GM23338 (cell line): Measurements from ENCODE around the gene SORL1. TPM values are rescaled to one million over a fixed set of nuclear protein-coding genes. Genes with fewer than 3 reads are reported as not detected.

Source experiments
- ATAC-seq: fragments of 200-7000 bp; cut with Tn5 transposase; 3 replicates; pipeline ENCODE4 v1.9.1; 2020
- DNase-seq: peaks from one replicate; pipeline ENCODE4 v3.0.0-alpha.2; 2015; ENCODE audit warnings: low spot score
- H2AFZ ChIP-seq: fragments of 200-600 bp; sonication (generic); 2 replicates; pipeline ENCODE4 v1.8.0; 2016; ENCODE audit warnings: antibody characterized with exemption, mild to moderate bottlenecking, moderate library complexity
- H3F3A ChIP-seq: fragments of 200-600 bp; sonication (generic); replicated peaks from 2 replicates; pipeline ENCODE4 v1.8.0; 2017; ENCODE audit warnings: antibody characterized with exemption, mixed run types, low read depth
- H3K27ac ChIP-seq: fragments of 200-600 bp; sonication (generic); 2 replicates; pipeline ENCODE4 v1.6.1; 2016; ENCODE audit warnings: low read depth
- H3K27me3 ChIP-seq: fragments of 200-600 bp; sonication (generic); 2 replicates; pipeline ENCODE4 v1.8.0; 2016; ENCODE audit warnings: mild to moderate bottlenecking, mixed run types, moderate library complexity; ENCODE audit not compliant: insufficient read depth
- H3K36me3 ChIP-seq: fragments of 200-600 bp; sonication (generic); 2 replicates; pipeline ENCODE4 v1.8.0; 2016; ENCODE audit warnings: mild to moderate bottlenecking; ENCODE audit not compliant: insufficient read depth
- H3K4me1 ChIP-seq: fragments of 200-600 bp; sonication (generic); 2 replicates; pipeline ENCODE4 v1.8.0; 2016; ENCODE audit warnings: mild to moderate bottlenecking, moderate library complexity; ENCODE audit not compliant: insufficient read depth
- H3K4me2 ChIP-seq: fragments of 200-600 bp; sonication (generic); 2 replicates; pipeline ENCODE4 v1.7.1; 2017; ENCODE audit warnings: mixed run types
- H3K4me3 ChIP-seq: fragments of 200-600 bp; sonication (generic); 2 replicates; pipeline ENCODE4 v1.6.1; 2016; ENCODE audit warnings: mixed run types
- H3K79me2 ChIP-seq: fragments of 200-600 bp; sonication (generic); replicated peaks from 2 replicates; pipeline ENCODE4 v1.8.0; 2017; ENCODE audit warnings: mild to moderate bottlenecking; ENCODE audit not compliant: insufficient read depth
- H3K9me2 ChIP-seq: fragments of 200-600 bp; sonication (generic); 2 replicates; pipeline ENCODE4 v1.8.0; 2017; ENCODE audit not compliant: insufficient read depth
- H4K20me1 ChIP-seq: fragments of 200-600 bp; sonication (generic); replicated peaks from 2 replicates; pipeline ENCODE4 v1.8.0; 2017; ENCODE audit warnings: mild to moderate bottlenecking; ENCODE audit not compliant: insufficient read depth
- H3K27ac Mint-ChIP-seq: 2 replicates; pipeline ENCODE4 v1.8.0; 2020; ENCODE audit warnings: inconsistent platforms, mild to moderate bottlenecking, moderate library complexity, mixed read lengths
- H3K27me3 Mint-ChIP-seq: 3 replicates; pipeline ENCODE4 v1.8.0; 2022; ENCODE audit warnings: low read depth, mild to moderate bottlenecking, moderate library complexity, mixed read lengths, inconsistent platforms; ENCODE audit not compliant: insufficient read depth, poor library complexity
- H3K36me3 Mint-ChIP-seq: 3 replicates; pipeline ENCODE4 v1.8.0; 2021; ENCODE audit warnings: low read depth, mild to moderate bottlenecking, inconsistent platforms, moderate library complexity, mixed read lengths
- H3K4me1 Mint-ChIP-seq: 3 replicates; pipeline ENCODE4 v1.8.0; 2020; ENCODE audit warnings: mild to moderate bottlenecking, inconsistent platforms, mixed read lengths
- H3K4me3 Mint-ChIP-seq: 3 replicates; pipeline ENCODE4 v1.8.0; 2021; ENCODE audit warnings: moderate library complexity, mild to moderate bottlenecking, inconsistent platforms, mixed read lengths
- H3K9me3 Mint-ChIP-seq: 3 replicates; pipeline ENCODE4 v1.8.0; 2020; ENCODE audit warnings: moderate library complexity, mild to moderate bottlenecking, inconsistent platforms, mixed read lengths
- CREB1 ChIP-seq: fragments of 250-450 bp; sonication (Bioruptor Pico); IDR thresholded peaks from 2 replicates; pipeline ENCODE4 v1.5.0; 2020; ENCODE audit warnings: low read depth, mild to moderate bottlenecking, moderate library complexity
- EZH2 ChIP-seq: fragments of 200-600 bp; sonication (generic); IDR thresholded peaks from one replicate; pipeline ENCODE4 v1.8.0; 2017; ENCODE audit warnings: antibody characterized with exemption, mild to moderate bottlenecking, low read depth; ENCODE audit not compliant: unreplicated experiment
- EZH2phosphoT487 ChIP-seq: fragments of 200-600 bp; sonication (generic); IDR thresholded peaks from one replicate; pipeline ENCODE4 v1.8.1; 2018; ENCODE audit warnings: antibody characterized with exemption; ENCODE audit not compliant: unreplicated experiment
- JUNB ChIP-seq: IDR thresholded peaks from one replicate; pipeline ENCODE4 v1.6.1; 2016; ENCODE audit warnings: antibody characterized with exemption; ENCODE audit not compliant: unreplicated experiment
- NANOG ChIP-seq: IDR thresholded peaks from 2 replicates; pipeline ENCODE4 v1.6.1; 2016; ENCODE audit warnings: antibody characterized with exemption, borderline replicate concordance
- POLR2AphosphoS5 ChIP-seq: IDR thresholded peaks from 2 replicates; pipeline ENCODE4 v1.6.1; 2016; ENCODE audit warnings: antibody characterized with exemption, low read depth
- STAT1 ChIP-seq: IDR thresholded peaks from one replicate; pipeline ENCODE4 v1.6.1; 2016; ENCODE audit warnings: antibody characterized with exemption; ENCODE audit not compliant: unreplicated experiment
- ZNF114 ChIP-seq: fragments of 250-450 bp; sonication (Bioruptor Pico); IDR thresholded peaks from 2 replicates; pipeline ENCODE4 v1.5.0; 2020; ENCODE audit warnings: mild to moderate bottlenecking, moderate library complexity
- ZNF331 ChIP-seq: fragments of 250-450 bp; sonication (Bioruptor Pico); IDR thresholded peaks from 2 replicates; pipeline ENCODE4 v1.5.0; 2020; ENCODE audit warnings: low read depth, mild to moderate bottlenecking, moderate library complexity
- polyA plus RNA-seq: library from polyadenylated mRNA; unstranded; fragments of >200 nt; fragmentation: Nextera tagmentation; extraction: Ambion mirVana; gene quantifications from 2 replicates; pipeline ENCODE4 v1.2.1, GENCODE V29; 2016
- total RNA-seq: library from RNA; depleted of rRNA; stranded (reverse); fragments of >200 nt; shearing (Covaris generic); gene quantifications from 2 replicates; pipeline ENCODE4 v1.2.3, GENCODE V29; 2014
- TF ChIP-seq, protein P1 (sequence below): fragments of 250-450 bp; sonication (Bioruptor Pico); IDR thresholded peaks from 2 replicates; pipeline ENCODE4 v1.5.0; 2020; ENCODE audit warnings: mild to moderate bottlenecking, moderate library complexity
- TF ChIP-seq, protein P2 (sequence below), 2 experiments: fragments of 200-600 bp in 1 of 2; sonication (generic) in 1 of 2; conservative IDR thresholded peaks; 2 replicates each; pipeline versions ENCODE4 v1.5.1 to v1.6.1; 2016 to 2017; ENCODE audit warnings: antibody characterized with exemption in 2 of 2, low read depth in 2 of 2, mild to moderate bottlenecking in 2 of 2, moderate library complexity in 1 of 2
- TF ChIP-seq, protein P3 (sequence below): IDR thresholded peaks from one replicate; pipeline ENCODE4 v1.6.1; 2018; ENCODE audit warnings: antibody characterized with exemption; ENCODE audit not compliant: unreplicated experiment
- TF ChIP-seq, protein P4 (sequence below): IDR thresholded peaks from 2 replicates; pipeline ENCODE4 v1.6.1; 2016; ENCODE audit warnings: antibody characterized with exemption

SORL1 gene
- total and polyA plus RNA-seq, 2 experiments from 2014 or later = 23.0 to 78.8 TPM

DNA sequence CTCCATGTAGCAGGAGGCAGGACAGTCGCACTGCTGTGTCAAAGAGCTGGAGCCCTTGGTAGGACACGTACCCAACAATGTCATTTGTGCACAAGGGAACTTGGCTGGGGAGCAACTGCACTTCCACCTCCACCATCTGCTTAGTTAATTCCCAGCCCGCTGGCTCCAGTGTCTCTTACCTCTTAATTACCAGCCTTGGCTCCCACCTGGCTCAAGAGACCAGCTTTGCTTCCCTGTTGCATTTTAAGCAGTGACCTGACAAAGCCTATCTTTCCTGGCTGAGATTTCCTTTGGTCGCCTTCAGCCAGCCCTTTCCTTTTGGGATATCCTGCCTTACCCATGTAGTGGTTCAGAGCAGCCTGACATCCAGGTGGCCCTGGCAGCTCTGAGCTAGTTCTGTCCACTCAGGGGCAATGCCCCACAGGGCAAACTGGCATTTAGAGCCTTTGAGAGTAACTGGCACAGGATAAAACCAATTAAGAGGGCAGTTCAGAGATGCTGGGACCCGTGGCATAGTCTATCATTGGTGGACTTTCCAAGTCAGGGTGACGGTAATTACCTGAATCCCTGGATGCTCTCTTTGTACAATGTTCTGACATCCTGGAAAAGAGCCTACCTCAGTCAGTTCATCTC is 213.2 kb downstream of the SORL1 start:
- Histone ChIP-seq H3K27me3 (no peaks in the 10 kb centered on the region), H3K9me2 (peaks cover 4% of the 10 kb centered on the region; the same call in 1 of the 2 replicates), H3K4me1 (no peaks in the 10 kb centered on the region), H4K20me1 (no peaks in the 10 kb centered on the region), H3K4me3 (no peak overlapping the region), H3K79me2 (no peaks in the 10 kb centered on the region), H3K36me3 (no peaks in the 10 kb centered on the region), H3K4me2 (no peak overlapping the region), H3K27ac (no peak overlapping the region), H2AFZ (no peak overlapping the region), H3F3A (no peaks in the 10 kb centered on the region)
- H3K9me3 Mint-ChIP-seq = no peaks in the 10 kb centered on the region; the same call in 2 of the 3 replicates
- H3K4me1 Mint-ChIP-seq = no peaks in the 10 kb centered on the region
- H3K36me3 Mint-ChIP-seq = no peaks in the 10 kb centered on the region
- ATAC-seq (no peak), DNase-seq (no peak)
- H3K27me3 Mint-ChIP-seq = peaks cover 2% of the 10 kb centered on the region
- H3K27ac Mint-ChIP-seq = no peak overlapping the region
- H3K4me3 Mint-ChIP-seq = no peak overlapping the region
- TF ChIP-seq, protein P1, sequence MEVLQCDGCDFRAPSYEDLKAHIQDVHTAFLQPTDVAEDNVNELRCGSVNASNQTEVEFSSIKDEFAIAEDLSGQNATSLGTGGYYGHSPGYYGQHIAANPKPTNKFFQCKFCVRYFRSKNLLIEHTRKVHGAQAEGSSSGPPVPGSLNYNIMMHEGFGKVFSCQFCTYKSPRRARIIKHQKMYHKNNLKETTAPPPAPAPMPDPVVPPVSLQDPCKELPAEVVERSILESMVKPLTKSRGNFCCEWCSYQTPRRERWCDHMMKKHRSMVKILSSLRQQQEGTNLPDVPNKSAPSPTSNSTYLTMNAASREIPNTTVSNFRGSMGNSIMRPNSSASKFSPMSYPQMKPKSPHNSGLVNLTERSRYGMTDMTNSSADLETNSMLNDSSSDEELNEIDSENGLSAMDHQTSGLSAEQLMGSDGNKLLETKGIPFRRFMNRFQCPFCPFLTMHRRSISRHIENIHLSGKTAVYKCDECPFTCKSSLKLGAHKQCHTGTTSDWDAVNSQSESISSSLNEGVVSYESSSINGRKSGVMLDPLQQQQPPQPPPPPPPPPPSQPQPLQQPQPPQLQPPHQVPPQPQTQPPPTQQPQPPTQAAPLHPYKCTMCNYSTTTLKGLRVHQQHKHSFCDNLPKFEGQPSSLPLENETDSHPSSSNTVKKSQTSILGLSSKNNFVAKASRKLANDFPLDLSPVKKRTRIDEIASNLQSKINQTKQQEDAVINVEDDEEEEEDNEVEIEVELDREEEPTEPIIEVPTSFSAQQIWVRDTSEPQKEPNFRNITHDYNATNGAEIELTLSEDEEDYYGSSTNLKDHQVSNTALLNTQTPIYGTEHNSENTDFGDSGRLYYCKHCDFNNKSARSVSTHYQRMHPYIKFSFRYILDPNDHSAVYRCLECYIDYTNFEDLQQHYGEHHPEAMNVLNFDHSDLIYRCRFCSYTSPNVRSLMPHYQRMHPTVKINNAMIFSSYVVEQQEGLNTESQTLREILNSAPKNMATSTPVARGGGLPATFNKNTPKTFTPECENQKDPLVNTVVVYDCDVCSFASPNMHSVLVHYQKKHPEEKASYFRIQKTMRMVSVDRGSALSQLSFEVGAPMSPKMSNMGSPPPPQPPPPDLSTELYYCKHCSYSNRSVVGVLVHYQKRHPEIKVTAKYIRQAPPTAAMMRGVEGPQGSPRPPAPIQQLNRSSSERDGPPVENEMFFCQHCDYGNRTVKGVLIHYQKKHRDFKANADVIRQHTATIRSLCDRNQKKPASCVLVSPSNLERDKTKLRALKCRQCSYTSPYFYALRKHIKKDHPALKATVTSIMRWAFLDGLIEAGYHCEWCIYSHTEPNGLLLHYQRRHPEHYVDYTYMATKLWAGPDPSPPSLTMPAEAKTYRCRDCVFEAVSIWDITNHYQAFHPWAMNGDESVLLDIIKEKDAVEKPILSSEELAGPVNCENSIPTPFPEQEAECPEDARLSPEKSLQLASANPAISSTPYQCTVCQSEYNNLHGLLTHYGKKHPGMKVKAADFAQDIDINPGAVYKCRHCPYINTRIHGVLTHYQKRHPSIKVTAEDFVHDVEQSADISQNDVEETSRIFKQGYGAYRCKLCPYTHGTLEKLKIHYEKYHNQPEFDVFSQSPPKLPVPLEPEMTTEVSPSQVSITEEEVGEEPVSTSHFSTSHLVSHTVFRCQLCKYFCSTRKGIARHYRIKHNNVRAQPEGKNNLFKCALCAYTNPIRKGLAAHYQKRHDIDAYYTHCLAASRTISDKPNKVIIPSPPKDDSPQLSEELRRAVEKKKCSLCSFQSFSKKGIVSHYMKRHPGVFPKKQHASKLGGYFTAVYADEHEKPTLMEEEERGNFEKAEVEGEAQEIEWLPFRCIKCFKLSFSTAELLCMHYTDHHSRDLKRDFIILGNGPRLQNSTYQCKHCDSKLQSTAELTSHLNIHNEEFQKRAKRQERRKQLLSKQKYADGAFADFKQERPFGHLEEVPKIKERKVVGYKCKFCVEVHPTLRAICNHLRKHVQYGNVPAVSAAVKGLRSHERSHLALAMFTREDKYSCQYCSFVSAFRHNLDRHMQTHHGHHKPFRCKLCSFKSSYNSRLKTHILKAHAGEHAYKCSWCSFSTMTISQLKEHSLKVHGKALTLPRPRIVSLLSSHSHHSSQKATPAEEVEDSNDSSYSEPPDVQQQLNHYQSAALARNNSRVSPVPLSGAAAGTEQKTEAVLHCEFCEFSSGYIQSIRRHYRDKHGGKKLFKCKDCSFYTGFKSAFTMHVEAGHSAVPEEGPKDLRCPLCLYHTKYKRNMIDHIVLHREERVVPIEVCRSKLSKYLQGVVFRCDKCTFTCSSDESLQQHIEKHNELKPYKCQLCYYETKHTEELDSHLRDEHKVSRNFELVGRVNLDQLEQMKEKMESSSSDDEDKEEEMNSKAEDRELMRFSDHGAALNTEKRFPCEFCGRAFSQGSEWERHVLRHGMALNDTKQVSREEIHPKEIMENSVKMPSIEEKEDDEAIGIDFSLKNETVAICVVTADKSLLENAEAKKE (CRISPR knock-in tag) = no peak
- TF ChIP-seq JUNB (no peak), ZNF331 (no peak), NANOG (no peak), STAT1 (no peak), CREB1 (CRISPR knock-in tag) (no peak), POLR2AphosphoS5 (no peak), ZNF114 (CRISPR knock-in tag) (no peak), EZH2phosphoT487 (no peak), EZH2 (no peak)
- TF ChIP-seq, protein P2, sequence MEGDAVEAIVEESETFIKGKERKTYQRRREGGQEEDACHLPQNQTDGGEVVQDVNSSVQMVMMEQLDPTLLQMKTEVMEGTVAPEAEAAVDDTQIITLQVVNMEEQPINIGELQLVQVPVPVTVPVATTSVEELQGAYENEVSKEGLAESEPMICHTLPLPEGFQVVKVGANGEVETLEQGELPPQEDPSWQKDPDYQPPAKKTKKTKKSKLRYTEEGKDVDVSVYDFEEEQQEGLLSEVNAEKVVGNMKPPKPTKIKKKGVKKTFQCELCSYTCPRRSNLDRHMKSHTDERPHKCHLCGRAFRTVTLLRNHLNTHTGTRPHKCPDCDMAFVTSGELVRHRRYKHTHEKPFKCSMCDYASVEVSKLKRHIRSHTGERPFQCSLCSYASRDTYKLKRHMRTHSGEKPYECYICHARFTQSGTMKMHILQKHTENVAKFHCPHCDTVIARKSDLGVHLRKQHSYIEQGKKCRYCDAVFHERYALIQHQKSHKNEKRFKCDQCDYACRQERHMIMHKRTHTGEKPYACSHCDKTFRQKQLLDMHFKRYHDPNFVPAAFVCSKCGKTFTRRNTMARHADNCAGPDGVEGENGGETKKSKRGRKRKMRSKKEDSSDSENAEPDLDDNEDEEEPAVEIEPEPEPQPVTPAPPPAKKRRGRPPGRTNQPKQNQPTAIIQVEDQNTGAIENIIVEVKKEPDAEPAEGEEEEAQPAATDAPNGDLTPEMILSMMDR (conservative IDR thresholded peaks at IDR 0.05; ENCODE audit: low read depth in 2 of 2) = no peak
- TF ChIP-seq, protein P3, sequence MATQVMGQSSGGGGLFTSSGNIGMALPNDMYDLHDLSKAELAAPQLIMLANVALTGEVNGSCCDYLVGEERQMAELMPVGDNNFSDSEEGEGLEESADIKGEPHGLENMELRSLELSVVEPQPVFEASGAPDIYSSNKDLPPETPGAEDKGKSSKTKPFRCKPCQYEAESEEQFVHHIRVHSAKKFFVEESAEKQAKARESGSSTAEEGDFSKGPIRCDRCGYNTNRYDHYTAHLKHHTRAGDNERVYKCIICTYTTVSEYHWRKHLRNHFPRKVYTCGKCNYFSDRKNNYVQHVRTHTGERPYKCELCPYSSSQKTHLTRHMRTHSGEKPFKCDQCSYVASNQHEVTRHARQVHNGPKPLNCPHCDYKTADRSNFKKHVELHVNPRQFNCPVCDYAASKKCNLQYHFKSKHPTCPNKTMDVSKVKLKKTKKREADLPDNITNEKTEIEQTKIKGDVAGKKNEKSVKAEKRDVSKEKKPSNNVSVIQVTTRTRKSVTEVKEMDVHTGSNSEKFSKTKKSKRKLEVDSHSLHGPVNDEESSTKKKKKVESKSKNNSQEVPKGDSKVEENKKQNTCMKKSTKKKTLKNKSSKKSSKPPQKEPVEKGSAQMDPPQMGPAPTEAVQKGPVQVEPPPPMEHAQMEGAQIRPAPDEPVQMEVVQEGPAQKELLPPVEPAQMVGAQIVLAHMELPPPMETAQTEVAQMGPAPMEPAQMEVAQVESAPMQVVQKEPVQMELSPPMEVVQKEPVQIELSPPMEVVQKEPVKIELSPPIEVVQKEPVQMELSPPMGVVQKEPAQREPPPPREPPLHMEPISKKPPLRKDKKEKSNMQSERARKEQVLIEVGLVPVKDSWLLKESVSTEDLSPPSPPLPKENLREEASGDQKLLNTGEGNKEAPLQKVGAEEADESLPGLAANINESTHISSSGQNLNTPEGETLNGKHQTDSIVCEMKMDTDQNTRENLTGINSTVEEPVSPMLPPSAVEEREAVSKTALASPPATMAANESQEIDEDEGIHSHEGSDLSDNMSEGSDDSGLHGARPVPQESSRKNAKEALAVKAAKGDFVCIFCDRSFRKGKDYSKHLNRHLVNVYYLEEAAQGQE = no peak
- TF ChIP-seq, protein P4, sequence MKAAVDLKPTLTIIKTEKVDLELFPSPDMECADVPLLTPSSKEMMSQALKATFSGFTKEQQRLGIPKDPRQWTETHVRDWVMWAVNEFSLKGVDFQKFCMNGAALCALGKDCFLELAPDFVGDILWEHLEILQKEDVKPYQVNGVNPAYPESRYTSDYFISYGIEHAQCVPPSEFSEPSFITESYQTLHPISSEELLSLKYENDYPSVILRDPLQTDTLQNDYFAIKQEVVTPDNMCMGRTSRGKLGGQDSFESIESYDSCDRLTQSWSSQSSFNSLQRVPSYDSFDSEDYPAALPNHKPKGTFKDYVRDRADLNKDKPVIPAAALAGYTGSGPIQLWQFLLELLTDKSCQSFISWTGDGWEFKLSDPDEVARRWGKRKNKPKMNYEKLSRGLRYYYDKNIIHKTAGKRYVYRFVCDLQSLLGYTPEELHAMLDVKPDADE = no peak
